GM23338 (cell line): ENCODE measurements around the gene BCL11B. TPM values are rescaled to one million over a fixed set of nuclear protein-coding genes. Genes with fewer than 3 reads are reported as not detected.

Experiments
- ATAC-seq: fragments of 200-7000 bp; cut with Tn5 transposase; 3 replicates; pipeline ENCODE4 v1.9.1; 2020
- DNase-seq: peaks from one replicate; pipeline ENCODE4 v3.0.0-alpha.2; 2015; ENCODE audit warnings: low spot score
- H2AFZ ChIP-seq: fragments of 200-600 bp; sonication (generic); 2 replicates; pipeline ENCODE4 v1.8.0; 2016; ENCODE audit warnings: antibody characterized with exemption, mild to moderate bottlenecking, moderate library complexity
- H3F3A ChIP-seq: fragments of 200-600 bp; sonication (generic); replicated peaks from 2 replicates; pipeline ENCODE4 v1.8.0; 2017; ENCODE audit warnings: antibody characterized with exemption, mixed run types, low read depth
- H3K27ac ChIP-seq: fragments of 200-600 bp; sonication (generic); 2 replicates; pipeline ENCODE4 v1.6.1; 2016; ENCODE audit warnings: low read depth
- H3K27me3 ChIP-seq: fragments of 200-600 bp; sonication (generic); 2 replicates; pipeline ENCODE4 v1.8.0; 2016; ENCODE audit warnings: mild to moderate bottlenecking, mixed run types, moderate library complexity; ENCODE audit not compliant: insufficient read depth
- H3K36me3 ChIP-seq: fragments of 200-600 bp; sonication (generic); 2 replicates; pipeline ENCODE4 v1.8.0; 2016; ENCODE audit warnings: mild to moderate bottlenecking; ENCODE audit not compliant: insufficient read depth
- H3K4me1 ChIP-seq: fragments of 200-600 bp; sonication (generic); 2 replicates; pipeline ENCODE4 v1.8.0; 2016; ENCODE audit warnings: mild to moderate bottlenecking, moderate library complexity; ENCODE audit not compliant: insufficient read depth
- H3K4me2 ChIP-seq: fragments of 200-600 bp; sonication (generic); 2 replicates; pipeline ENCODE4 v1.7.1; 2017; ENCODE audit warnings: mixed run types
- H3K4me3 ChIP-seq: fragments of 200-600 bp; sonication (generic); 2 replicates; pipeline ENCODE4 v1.6.1; 2016; ENCODE audit warnings: mixed run types
- H3K79me2 ChIP-seq: fragments of 200-600 bp; sonication (generic); replicated peaks from 2 replicates; pipeline ENCODE4 v1.8.0; 2017; ENCODE audit warnings: mild to moderate bottlenecking; ENCODE audit not compliant: insufficient read depth
- H3K9me2 ChIP-seq: fragments of 200-600 bp; sonication (generic); 2 replicates; pipeline ENCODE4 v1.8.0; 2017; ENCODE audit not compliant: insufficient read depth
- H4K20me1 ChIP-seq: fragments of 200-600 bp; sonication (generic); replicated peaks from 2 replicates; pipeline ENCODE4 v1.8.0; 2017; ENCODE audit warnings: mild to moderate bottlenecking; ENCODE audit not compliant: insufficient read depth
- H3K27ac Mint-ChIP-seq: 2 replicates; pipeline ENCODE4 v1.8.0; 2020; ENCODE audit warnings: inconsistent platforms, mild to moderate bottlenecking, moderate library complexity, mixed read lengths
- H3K27me3 Mint-ChIP-seq: 3 replicates; pipeline ENCODE4 v1.8.0; 2022; ENCODE audit warnings: low read depth, mild to moderate bottlenecking, moderate library complexity, mixed read lengths, inconsistent platforms; ENCODE audit not compliant: insufficient read depth, poor library complexity
- H3K36me3 Mint-ChIP-seq: 3 replicates; pipeline ENCODE4 v1.8.0; 2021; ENCODE audit warnings: low read depth, mild to moderate bottlenecking, inconsistent platforms, moderate library complexity, mixed read lengths
- H3K4me1 Mint-ChIP-seq: 3 replicates; pipeline ENCODE4 v1.8.0; 2020; ENCODE audit warnings: mild to moderate bottlenecking, inconsistent platforms, mixed read lengths
- H3K4me3 Mint-ChIP-seq: 3 replicates; pipeline ENCODE4 v1.8.0; 2021; ENCODE audit warnings: moderate library complexity, mild to moderate bottlenecking, inconsistent platforms, mixed read lengths
- H3K9me3 Mint-ChIP-seq: 3 replicates; pipeline ENCODE4 v1.8.0; 2020; ENCODE audit warnings: moderate library complexity, mild to moderate bottlenecking, inconsistent platforms, mixed read lengths
- CREB1 ChIP-seq: fragments of 250-450 bp; sonication (Bioruptor Pico); IDR thresholded peaks from 2 replicates; pipeline ENCODE4 v1.5.0; 2020; ENCODE audit warnings: low read depth, mild to moderate bottlenecking, moderate library complexity
- EZH2 ChIP-seq: fragments of 200-600 bp; sonication (generic); IDR thresholded peaks from one replicate; pipeline ENCODE4 v1.8.0; 2017; ENCODE audit warnings: antibody characterized with exemption, mild to moderate bottlenecking, low read depth; ENCODE audit not compliant: unreplicated experiment
- EZH2phosphoT487 ChIP-seq: fragments of 200-600 bp; sonication (generic); IDR thresholded peaks from one replicate; pipeline ENCODE4 v1.8.1; 2018; ENCODE audit warnings: antibody characterized with exemption; ENCODE audit not compliant: unreplicated experiment
- JUNB ChIP-seq: IDR thresholded peaks from one replicate; pipeline ENCODE4 v1.6.1; 2016; ENCODE audit warnings: antibody characterized with exemption; ENCODE audit not compliant: unreplicated experiment
- NANOG ChIP-seq: IDR thresholded peaks from 2 replicates; pipeline ENCODE4 v1.6.1; 2016; ENCODE audit warnings: antibody characterized with exemption, borderline replicate concordance
- POLR2AphosphoS5 ChIP-seq: IDR thresholded peaks from 2 replicates; pipeline ENCODE4 v1.6.1; 2016; ENCODE audit warnings: antibody characterized with exemption, low read depth
- STAT1 ChIP-seq: IDR thresholded peaks from one replicate; pipeline ENCODE4 v1.6.1; 2016; ENCODE audit warnings: antibody characterized with exemption; ENCODE audit not compliant: unreplicated experiment
- ZNF114 ChIP-seq: fragments of 250-450 bp; sonication (Bioruptor Pico); IDR thresholded peaks from 2 replicates; pipeline ENCODE4 v1.5.0; 2020; ENCODE audit warnings: mild to moderate bottlenecking, moderate library complexity
- ZNF331 ChIP-seq: fragments of 250-450 bp; sonication (Bioruptor Pico); IDR thresholded peaks from 2 replicates; pipeline ENCODE4 v1.5.0; 2020; ENCODE audit warnings: low read depth, mild to moderate bottlenecking, moderate library complexity
- polyA plus RNA-seq: library from polyadenylated mRNA; unstranded; fragments of >200 nt; fragmentation: Nextera tagmentation; extraction: Ambion mirVana; gene quantifications from 2 replicates; pipeline ENCODE4 v1.2.1, GENCODE V29; 2016
- total RNA-seq: library from RNA; depleted of rRNA; stranded (reverse); fragments of >200 nt; shearing (Covaris generic); gene quantifications from 2 replicates; pipeline ENCODE4 v1.2.3, GENCODE V29; 2014
- TF ChIP-seq, protein P1 (sequence below): fragments of 250-450 bp; sonication (Bioruptor Pico); IDR thresholded peaks from 2 replicates; pipeline ENCODE4 v1.5.0; 2020; ENCODE audit warnings: mild to moderate bottlenecking, moderate library complexity

Gene BCL11B
- total and polyA plus RNA-seq, 2 experiments from 2014 or later, result 2.4 to 6.7 TPM

DNA sequence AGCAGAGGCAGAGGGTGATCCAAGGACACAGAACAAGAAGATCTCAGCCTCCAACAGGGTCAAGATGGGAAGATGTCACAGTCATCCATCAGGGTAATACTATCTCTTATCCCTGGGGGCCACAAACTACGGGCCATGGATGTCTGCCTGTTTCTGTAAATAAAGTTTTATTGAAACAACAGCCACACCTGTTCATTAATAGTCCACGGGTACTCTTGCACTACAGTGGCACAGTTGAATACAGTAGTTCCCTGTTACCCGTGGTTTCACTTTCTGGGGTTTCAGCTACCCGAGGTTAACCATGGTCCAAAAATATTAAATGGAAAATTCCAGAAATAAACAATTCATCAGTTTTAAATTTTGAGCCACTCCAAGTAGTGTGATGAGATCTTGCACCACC lies 65.9 kb downstream of the BCL11B start:
- Histone ChIP-seq H3K27me3 (no peaks in the 10 kb centered on the region), H4K20me1 (peaks cover 3% of the 10 kb centered on the region; the same call in 1 of the 2 replicates), H3K9me2 (no peaks in the 10 kb centered on the region), H3F3A (no peaks in the 10 kb centered on the region), H3K36me3 (no peaks in the 10 kb centered on the region), H2AFZ (no peak overlapping the region), H3K4me3 (no peak overlapping the region), H3K79me2 (peaks cover 59% of the 10 kb centered on the region), H3K4me2 (no peak overlapping the region), H3K27ac (no peak overlapping the region), H3K4me1 (0 out of 2 replicates have a peak, but pooled peaks cover 4% of the 10 kb centered on the region)
- Mint-ChIP-seq H3K27me3 (peaks cover 19% of the 10 kb centered on the region), H3K36me3 (no peaks in the 10 kb centered on the region; the same call in 2 of the 3 replicates), H3K4me3 (no peak overlapping the region), H3K4me1 (peaks cover 24% of the 10 kb centered on the region), H3K9me3 (no peaks in the 10 kb centered on the region), H3K27ac (no peak overlapping the region)
- no peak for ATAC-seq
- DNase-seq, result no peak
- no peak for TF ChIP-seq STAT1

DNA sequence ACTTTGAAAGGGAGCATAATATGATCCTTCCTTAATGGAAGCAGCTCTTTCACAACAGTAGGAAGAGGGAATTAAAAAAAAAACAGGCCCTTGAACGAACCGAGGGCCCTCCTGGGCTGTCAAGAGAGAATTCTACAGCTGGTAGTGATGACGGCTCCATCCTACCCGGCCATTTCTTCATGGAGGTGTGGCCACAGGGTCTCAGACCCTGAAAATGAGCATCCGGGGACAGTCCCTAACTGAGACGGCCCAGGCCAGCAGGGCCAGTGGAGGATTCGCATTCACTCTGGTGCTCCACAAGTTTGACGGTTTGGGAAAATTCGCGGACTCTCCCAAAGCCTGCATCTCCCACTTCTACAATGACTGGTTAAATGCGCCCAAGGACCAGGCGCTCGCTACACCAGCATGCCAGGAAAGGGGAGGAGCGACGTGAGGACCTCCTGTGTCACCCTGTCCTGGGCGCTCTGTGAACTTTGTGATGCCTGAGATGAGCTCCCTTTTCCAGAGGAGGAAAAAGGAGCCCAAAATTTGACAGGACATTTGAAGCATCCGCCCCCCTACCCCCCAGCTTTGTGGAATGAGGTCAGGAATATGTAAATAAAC lies 66.8 kb downstream of the BCL11B start:
- Histone ChIP-seq H3K4me3 (no peak overlapping the region), H3K4me2 (no peak overlapping the region), H3K9me2 (no peaks in the 10 kb centered on the region), H2AFZ (no peak overlapping the region), H3K4me1 (0 out of 2 replicates have a peak, but pooled peaks cover 5% of the 10 kb centered on the region), H3K27ac (no peak overlapping the region), H3K79me2 (peaks cover 59% of the 10 kb centered on the region), H3F3A (no peaks in the 10 kb centered on the region), H3K36me3 (no peaks in the 10 kb centered on the region), H3K27me3 (no peaks in the 10 kb centered on the region), H4K20me1 (peaks cover 3% of the 10 kb centered on the region; the same call in 1 of the 2 replicates)
- ATAC-seq (no peak), DNase-seq (no peak)
- H3K36me3 Mint-ChIP-seq, result no peaks in the 10 kb centered on the region; the same call in 2 of the 3 replicates
- H3K9me3 Mint-ChIP-seq, result no peaks in the 10 kb centered on the region
- peaks cover 19% of the 10 kb centered on the region for H3K27me3 Mint-ChIP-seq
- no peak for TF ChIP-seq NANOG
- TF ChIP-seq POLR2AphosphoS5, result no peak
- no peak for TF ChIP-seq CREB1
- no peak for TF ChIP-seq EZH2phosphoT487
- TF ChIP-seq STAT1, result no peak
- no peak for TF ChIP-seq EZH2
- TF ChIP-seq ZNF331, result no peak
- no peak overlapping the region for H3K4me3 Mint-ChIP-seq
- H3K27ac Mint-ChIP-seq, result no peak overlapping the region; the same call in 1 of the 2 replicates
- H3K4me1 Mint-ChIP-seq, result peaks cover 24% of the 10 kb centered on the region

DNA sequence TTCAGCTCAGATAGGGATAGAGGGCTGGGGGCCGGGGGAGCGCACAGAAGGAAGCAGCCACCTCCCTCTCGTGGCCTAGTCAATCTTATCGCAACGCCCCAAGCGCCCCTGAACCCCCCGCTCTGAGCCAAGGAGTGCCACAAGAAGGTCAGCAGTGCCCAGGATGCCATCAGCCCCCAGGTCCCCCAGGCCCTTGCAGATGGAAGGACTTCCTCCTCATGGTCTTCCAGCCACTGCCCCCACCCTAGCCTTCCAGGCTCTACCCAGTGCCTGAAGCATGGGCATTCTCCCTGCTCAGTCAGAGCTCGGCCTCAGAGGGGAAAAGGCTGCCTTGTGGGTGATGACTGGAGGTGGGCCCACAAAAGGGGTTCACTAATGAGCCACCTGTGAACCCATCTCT lies 68.2 kb downstream of the BCL11B start:
- Mint-ChIP-seq H3K9me3 (no peaks in the 10 kb centered on the region), H3K27ac (no peak overlapping the region), H3K36me3 (no peaks in the 10 kb centered on the region; the same call in 2 of the 3 replicates), H3K4me1 (peaks cover 29% of the 10 kb centered on the region), H3K4me3 (no peak overlapping the region), H3K27me3 (peaks cover 18% of the 10 kb centered on the region)
- H3K4me3 ChIP-seq, result no peak overlapping the region
- H4K20me1 ChIP-seq, result peaks cover 3% of the 10 kb centered on the region; the same call in 1 of the 2 replicates
- H3K79me2 ChIP-seq, result peaks cover 56% of the 10 kb centered on the region
- no peak for DNase-seq
- TF ChIP-seq JUNB (no peak), ZNF331 (no peak), STAT1 (no peak), ZNF114 (CRISPR knock-in tag) (no peak), POLR2AphosphoS5 (no peak), EZH2phosphoT487 (no peak), CREB1 (no peak), NANOG (no peak)
- TF ChIP-seq, protein P1, sequence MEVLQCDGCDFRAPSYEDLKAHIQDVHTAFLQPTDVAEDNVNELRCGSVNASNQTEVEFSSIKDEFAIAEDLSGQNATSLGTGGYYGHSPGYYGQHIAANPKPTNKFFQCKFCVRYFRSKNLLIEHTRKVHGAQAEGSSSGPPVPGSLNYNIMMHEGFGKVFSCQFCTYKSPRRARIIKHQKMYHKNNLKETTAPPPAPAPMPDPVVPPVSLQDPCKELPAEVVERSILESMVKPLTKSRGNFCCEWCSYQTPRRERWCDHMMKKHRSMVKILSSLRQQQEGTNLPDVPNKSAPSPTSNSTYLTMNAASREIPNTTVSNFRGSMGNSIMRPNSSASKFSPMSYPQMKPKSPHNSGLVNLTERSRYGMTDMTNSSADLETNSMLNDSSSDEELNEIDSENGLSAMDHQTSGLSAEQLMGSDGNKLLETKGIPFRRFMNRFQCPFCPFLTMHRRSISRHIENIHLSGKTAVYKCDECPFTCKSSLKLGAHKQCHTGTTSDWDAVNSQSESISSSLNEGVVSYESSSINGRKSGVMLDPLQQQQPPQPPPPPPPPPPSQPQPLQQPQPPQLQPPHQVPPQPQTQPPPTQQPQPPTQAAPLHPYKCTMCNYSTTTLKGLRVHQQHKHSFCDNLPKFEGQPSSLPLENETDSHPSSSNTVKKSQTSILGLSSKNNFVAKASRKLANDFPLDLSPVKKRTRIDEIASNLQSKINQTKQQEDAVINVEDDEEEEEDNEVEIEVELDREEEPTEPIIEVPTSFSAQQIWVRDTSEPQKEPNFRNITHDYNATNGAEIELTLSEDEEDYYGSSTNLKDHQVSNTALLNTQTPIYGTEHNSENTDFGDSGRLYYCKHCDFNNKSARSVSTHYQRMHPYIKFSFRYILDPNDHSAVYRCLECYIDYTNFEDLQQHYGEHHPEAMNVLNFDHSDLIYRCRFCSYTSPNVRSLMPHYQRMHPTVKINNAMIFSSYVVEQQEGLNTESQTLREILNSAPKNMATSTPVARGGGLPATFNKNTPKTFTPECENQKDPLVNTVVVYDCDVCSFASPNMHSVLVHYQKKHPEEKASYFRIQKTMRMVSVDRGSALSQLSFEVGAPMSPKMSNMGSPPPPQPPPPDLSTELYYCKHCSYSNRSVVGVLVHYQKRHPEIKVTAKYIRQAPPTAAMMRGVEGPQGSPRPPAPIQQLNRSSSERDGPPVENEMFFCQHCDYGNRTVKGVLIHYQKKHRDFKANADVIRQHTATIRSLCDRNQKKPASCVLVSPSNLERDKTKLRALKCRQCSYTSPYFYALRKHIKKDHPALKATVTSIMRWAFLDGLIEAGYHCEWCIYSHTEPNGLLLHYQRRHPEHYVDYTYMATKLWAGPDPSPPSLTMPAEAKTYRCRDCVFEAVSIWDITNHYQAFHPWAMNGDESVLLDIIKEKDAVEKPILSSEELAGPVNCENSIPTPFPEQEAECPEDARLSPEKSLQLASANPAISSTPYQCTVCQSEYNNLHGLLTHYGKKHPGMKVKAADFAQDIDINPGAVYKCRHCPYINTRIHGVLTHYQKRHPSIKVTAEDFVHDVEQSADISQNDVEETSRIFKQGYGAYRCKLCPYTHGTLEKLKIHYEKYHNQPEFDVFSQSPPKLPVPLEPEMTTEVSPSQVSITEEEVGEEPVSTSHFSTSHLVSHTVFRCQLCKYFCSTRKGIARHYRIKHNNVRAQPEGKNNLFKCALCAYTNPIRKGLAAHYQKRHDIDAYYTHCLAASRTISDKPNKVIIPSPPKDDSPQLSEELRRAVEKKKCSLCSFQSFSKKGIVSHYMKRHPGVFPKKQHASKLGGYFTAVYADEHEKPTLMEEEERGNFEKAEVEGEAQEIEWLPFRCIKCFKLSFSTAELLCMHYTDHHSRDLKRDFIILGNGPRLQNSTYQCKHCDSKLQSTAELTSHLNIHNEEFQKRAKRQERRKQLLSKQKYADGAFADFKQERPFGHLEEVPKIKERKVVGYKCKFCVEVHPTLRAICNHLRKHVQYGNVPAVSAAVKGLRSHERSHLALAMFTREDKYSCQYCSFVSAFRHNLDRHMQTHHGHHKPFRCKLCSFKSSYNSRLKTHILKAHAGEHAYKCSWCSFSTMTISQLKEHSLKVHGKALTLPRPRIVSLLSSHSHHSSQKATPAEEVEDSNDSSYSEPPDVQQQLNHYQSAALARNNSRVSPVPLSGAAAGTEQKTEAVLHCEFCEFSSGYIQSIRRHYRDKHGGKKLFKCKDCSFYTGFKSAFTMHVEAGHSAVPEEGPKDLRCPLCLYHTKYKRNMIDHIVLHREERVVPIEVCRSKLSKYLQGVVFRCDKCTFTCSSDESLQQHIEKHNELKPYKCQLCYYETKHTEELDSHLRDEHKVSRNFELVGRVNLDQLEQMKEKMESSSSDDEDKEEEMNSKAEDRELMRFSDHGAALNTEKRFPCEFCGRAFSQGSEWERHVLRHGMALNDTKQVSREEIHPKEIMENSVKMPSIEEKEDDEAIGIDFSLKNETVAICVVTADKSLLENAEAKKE (CRISPR knock-in tag), result no peak
- no peak overlapping the region for H3K4me2 ChIP-seq
- no peaks in the 10 kb centered on the region for H3K36me3 ChIP-seq
- H2AFZ ChIP-seq, result no peak overlapping the region
- H3K9me2 ChIP-seq, result no peaks in the 10 kb centered on the region
- H3K27ac ChIP-seq, result no peak overlapping the region
- peaks cover 16% of the 10 kb centered on the region for H3K4me1 ChIP-seq
- H3F3A ChIP-seq, result no peaks in the 10 kb centered on the region; the same call in 1 of the 2 replicates
- no peak for ATAC-seq
- no peaks in the 10 kb centered on the region for H3K27me3 ChIP-seq
